AG10803 (cell line): Measurements from ENCODE around the gene IZUMO1.
"Not testable (repeated sequence)": the region's sequence is repeated elsewhere in the genome, so short reads cannot be mapped to it uniquely, and the experiment has no call there.

Source experiments
- DNase-seq: peaks from one replicate; pipeline ENCODE4 v3.0.0; 2010; ENCODE audit warnings: low read depth
- H3K4me3 ChIP-seq: 2 replicates; pipeline ENCODE4 v1.5.1; 2011; ENCODE audit warnings: mild to moderate bottlenecking, low read length, control low read depth
- TF ChIP-seq, protein P1 (sequence below): conservative IDR thresholded peaks from 2 replicates; pipeline ENCODE4 v1.5.1; 2011; ENCODE audit warnings: mild to moderate bottlenecking, low read length, control low read depth, inconsistent platforms

IZUMO1 gene

DNA sequence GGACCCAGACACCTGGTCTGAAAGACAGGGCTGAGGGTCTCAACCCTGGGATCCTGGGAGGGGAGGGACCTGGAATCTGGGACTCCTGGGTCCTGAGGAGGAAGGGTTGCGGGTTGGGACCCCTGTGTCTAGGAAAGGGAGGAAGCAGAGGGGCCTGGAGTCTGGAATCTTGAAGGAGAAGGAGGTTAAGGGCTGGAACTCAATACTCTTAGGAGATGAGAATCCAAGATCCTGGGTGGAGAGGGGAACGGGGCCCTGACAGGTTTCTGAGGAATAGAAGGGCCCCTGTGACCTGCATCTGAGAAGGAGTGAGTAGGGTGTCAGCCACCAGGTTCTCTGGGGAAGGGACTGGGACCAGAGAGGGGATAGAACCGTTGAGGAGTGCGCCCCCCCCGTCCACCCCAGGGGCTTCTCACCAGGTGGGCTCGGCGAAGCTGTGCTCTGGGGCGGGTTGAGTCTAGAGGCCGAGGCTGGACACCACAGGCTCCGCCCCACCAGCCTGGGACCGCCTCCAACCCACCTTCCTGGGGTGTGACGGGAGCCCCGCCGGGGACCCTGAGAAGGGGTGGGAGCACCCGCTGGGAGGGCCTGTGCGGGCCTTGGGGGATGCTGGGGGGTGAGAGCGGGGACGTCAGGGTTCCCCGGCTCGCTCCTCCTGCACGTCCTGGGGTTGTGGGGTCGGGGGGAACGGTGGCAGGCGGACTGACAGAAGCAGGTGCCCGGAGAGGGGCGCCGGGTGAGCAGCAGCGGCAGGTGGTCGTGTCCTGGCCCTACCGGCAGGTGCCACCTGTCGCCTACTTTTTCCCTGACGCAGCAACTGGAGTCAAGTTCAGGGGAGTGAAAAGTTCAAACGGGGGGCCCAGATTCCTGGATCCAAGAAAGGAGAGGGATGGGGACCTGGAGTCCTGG lies 27.2 kb downstream of the IZUMO1 start, which contains the start of gene MAMSTR:
MAMSTR (minus strand) TSS at position 463 of the 909 bp plus-strand sequence. CDS start 694 bp downstream, outside the sequence.
- DNase-seq, result no peak
- TF ChIP-seq, protein P1, sequence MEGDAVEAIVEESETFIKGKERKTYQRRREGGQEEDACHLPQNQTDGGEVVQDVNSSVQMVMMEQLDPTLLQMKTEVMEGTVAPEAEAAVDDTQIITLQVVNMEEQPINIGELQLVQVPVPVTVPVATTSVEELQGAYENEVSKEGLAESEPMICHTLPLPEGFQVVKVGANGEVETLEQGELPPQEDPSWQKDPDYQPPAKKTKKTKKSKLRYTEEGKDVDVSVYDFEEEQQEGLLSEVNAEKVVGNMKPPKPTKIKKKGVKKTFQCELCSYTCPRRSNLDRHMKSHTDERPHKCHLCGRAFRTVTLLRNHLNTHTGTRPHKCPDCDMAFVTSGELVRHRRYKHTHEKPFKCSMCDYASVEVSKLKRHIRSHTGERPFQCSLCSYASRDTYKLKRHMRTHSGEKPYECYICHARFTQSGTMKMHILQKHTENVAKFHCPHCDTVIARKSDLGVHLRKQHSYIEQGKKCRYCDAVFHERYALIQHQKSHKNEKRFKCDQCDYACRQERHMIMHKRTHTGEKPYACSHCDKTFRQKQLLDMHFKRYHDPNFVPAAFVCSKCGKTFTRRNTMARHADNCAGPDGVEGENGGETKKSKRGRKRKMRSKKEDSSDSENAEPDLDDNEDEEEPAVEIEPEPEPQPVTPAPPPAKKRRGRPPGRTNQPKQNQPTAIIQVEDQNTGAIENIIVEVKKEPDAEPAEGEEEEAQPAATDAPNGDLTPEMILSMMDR, result no peak
- peak within 1 kb of the TSS; percentile 81 for H3K4me3 ChIP-seq

DNA sequence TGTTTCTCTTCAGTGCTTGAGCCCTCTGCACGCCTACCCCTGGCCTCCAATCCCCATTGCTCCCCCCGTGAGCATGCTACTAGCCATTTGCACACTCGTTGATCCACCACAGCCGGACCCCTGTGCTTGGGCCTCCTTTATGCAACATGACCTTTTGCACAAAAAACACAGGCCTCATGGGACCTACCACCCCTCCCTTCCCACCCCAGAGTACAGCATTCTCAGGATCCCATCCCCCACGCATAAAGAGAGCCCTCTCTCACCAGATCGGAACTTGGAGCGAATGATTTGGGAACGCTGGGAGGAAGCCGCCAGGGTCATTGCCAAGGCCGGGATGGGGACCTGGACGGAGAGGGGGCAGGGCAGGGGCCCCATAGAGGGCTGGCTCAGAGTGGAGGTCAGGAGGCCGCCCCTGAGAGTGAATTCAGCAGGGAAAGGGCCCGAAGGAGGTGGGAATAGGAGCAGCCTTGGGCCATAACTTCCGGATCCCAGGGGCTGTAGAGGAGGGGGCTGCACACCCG lies 27.9 kb downstream of the IZUMO1 start:
- H3K4me3 ChIP-seq, result no peak overlapping the region
- DNase-seq, result no peak
- TF ChIP-seq, protein P1, result no peak

DNA sequence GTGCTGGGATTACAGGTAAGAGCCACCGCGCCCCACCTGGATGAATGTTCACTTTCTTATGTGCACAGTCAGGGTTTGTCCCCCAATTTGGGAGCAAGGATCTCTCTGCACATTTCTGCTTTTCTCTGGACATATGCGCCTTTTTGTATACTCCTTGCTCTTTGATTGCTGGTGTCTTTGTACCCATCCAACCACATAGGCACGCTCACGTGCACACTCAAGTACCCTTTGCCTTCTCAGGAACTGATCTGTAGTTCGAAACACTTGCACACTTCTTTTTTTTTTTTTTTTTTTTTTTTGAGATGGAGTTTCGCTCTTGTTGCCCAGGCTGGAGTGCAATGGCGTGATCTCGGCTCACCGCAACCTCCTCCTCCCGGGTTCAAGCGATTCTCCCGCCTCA lies 28.6 kb downstream of the IZUMO1 start:
- not testable (repeated sequence) for H3K4me3 ChIP-seq, DNase-seq

DNA sequence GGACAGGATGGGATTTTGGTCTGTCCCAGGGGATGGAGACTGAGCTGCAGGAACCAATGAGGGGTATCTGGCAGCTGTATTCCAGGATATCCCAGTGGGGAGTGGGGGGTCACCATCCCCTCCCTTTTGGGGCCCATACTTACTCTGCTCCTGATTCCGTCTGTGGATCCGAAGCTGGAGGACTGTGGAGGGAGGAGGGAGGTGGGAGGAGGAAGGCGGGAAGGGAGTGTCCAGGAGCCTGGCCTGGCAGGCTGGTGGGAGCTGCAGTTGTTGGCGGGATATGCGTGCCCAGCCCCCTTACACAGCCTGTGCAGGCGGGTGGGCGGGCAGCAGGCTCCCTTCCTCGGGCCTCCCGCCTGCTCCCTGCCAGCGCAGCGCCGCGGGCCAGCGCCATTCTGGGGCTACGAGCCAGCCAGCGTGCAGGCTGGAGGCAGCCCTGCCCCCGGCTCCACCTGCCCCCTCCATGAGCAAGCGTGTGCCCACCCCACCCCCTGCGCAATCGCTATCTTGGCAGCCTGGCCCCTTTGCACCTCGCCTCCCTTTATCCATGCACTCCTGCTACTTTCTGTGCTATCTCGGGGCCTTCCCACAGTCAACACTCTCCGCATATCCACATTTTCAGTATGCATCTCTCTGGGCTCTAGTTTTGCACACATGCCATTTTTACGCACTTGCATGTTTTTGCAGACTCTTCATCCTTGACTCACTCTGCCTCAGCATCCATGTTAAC lies 30.0 kb downstream of the IZUMO1 start:
- H3K4me3 ChIP-seq, result peak overlapping the region; percentile 44
- DNase-seq, result peak; percentile 43
- TF ChIP-seq, protein P1, result no peak

DNA sequence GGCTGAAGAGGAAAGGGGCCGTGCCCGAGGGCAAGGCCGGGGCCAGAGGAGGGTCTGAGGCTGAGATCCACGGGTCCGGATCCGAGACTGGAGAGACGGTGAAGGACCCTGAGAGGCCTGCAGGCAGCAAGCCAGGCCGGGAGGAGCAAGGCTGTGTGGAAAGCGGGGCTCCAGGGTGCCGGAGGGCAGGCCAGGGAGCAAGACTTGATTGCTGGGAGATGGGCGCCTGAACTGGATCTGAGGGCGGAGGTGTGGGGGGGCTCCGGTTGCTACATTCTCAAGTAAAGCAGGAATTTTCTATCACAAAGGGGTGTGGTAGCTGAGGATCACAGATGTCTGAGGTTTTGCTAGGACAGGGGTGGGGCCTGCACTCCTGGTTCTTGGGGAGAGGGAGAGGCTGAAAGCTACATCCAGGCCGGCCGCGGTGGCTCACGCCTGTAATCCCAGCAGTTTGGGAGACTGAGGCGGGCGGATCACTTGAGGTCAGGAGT lies 31.0 kb downstream of the IZUMO1 start:
- DNase-seq, result peak; percentile 53
- TF ChIP-seq, protein P1, result no peak
- peak overlapping the region; percentile 69 for H3K4me3 ChIP-seq

DNA sequence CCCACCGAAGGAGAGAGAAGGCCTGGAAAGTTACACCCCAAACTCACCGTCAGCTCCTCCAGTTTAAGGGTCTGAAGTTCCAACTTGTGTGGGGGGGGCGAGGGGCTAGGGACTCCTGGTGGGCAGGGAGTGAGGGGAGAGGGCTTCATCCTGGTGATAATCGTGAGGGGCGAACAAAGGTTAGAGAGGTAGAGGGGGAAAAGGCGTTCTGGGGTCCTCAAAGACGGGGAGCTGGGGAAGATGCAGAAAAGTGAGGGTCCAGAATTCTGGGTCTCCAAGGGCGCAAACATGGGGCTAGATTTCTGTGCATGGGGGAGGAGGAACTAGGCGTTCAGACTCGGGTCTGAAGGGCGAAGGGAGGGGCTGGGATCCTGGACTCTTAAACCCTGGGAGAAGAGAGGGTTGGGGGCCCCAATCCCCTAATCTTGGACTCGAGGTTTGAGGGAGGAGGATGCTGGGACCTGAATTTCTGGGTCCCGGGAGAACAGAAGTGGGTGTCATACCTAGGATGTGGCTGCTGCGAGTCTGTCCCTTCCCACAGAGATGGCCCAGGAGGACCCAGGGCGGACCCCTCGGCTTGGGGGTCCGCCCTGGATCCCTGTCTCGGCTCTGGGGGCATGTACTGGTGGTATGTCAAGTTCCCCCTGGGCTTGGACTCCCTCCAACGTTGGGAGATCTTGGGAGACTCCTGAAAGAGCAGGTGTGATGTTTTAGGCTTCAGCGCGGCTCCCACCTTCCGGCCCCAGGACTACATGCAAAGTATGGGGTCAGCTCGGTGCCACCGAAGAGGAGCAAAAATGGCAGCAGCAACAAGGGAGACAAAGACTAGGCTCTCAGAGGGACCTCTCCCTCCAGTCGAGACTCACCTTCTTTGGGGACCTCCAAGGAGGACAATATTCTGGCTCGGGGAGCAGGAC lies 31.7 kb downstream of the IZUMO1 start:
- H3K4me3 ChIP-seq, result peak overlapping the region; percentile 69
- TF ChIP-seq, protein P1, result no peak
- DNase-seq, result no peak
